A549 (cell line): Measurements from ENCODE around the gene C15orf62. TPM values are rescaled to one million over a fixed set of nuclear protein-coding genes. Genes with fewer than 3 reads are reported as not detected.

Source experiments
- ATAC-seq, 2 experiments: fragments of 200-7000 bp in 1 of 2; fragments of >200 bp in 1 of 2; cut with Nextera tagmentation in 1 of 2; cut with Tn5 transposase in 1 of 2; 3 replicates each; pipeline versions ENCODE4 v1.8.0 to v1.9.1; 2018 to 2020; ENCODE audit warnings: mild to moderate bottlenecking in 1 of 2, moderate library complexity in 1 of 2
- CTCF ChIA-PET: fragments of 300-600 bp; sonication (Branson Sonifier 250); formaldehyde crosslinking; extraction: SDS; loops from one replicate; lab custom pipeline; 2021; ENCODE audit warnings: antibody characterized with exemption, inconsistent platforms; lab: Yijun Ruan, JAX
- POLR2A ChIA-PET: fragments of 350-600 bp; formaldehyde crosslinking; extraction: SDS; loops from one replicate; lab custom pipeline; 2021; ENCODE audit warnings: antibody characterized with exemption, inconsistent platforms; lab: Yijun Ruan, JAX
- DNase-seq, 2 experiments: peaks; one replicate each; pipeline versions ENCODE4 v3.0.0 to v3.0.0-alpha.2; 2011 to 2016; ENCODE audit warnings: low read depth in 1 of 2, low spot score in 1 of 2
- FAIRE-seq: peaks from 2 replicates; lab custom pipeline; 2011; peaks lifted over from hg19 to GRCh38; lab: Jason Lieb, UNC
- H3K27ac ChIP-seq, 2 experiments: fragments of >200 bp; sonication (Bioruptor Twin); formaldehyde crosslinking; 3 replicates each; pipeline ENCODE4 v1.5.1; 2016 to 2017
- H3K4me1 ChIP-seq: fragments of >200 bp; sonication (Bioruptor Twin); formaldehyde crosslinking; 3 replicates; pipeline ENCODE4 v1.6.1; 2016
- H3K4me2 ChIP-seq: fragments of >200 bp; sonication (Bioruptor Twin); formaldehyde crosslinking; 3 replicates; pipeline ENCODE4 v1.6.1; 2016
- H3K4me3 ChIP-seq: fragments of >200 bp; sonication (Bioruptor Twin); formaldehyde crosslinking; 3 replicates; pipeline ENCODE4 v1.5.1; 2016
- H3K9me3 ChIP-seq: fragments of >200 bp; sonication (Bioruptor Twin); formaldehyde crosslinking; 3 replicates; pipeline ENCODE4 v1.6.1; 2016
- BHLHE40 ChIP-seq: IDR thresholded peaks from 2 replicates; pipeline ENCODE4 v1.6.1; 2012; ENCODE audit warnings: low read depth, low read length, inconsistent platforms
- CEBPB ChIP-seq, 2 experiments: fragments of >200 bp in 1 of 2; sonication (Bioruptor Twin) in 1 of 2; formaldehyde crosslinking in 1 of 2; IDR thresholded peaks; 2 replicates each; pipeline ENCODE4 v1.6.1; 2012 to 2016
- CHD4 ChIP-seq: fragments of 200-600 bp; sonication (generic); IDR thresholded peaks from 2 replicates; pipeline ENCODE4 v1.6.1; 2016; ENCODE audit warnings: antibody characterized with exemption, mild to moderate bottlenecking, borderline replicate concordance
- EHMT2 ChIP-seq: fragments of 200-600 bp; sonication (generic); IDR thresholded peaks from 2 replicates; pipeline ENCODE4 v1.6.1; 2016; ENCODE audit warnings: antibody characterized with exemption, low read depth, mild to moderate bottlenecking, moderate library complexity
- FOSL2 ChIP-seq, 2 experiments: fragments of 450-650 bp in 1 of 2; fragments of >200 bp in 1 of 2; sonication (Bioruptor Twin) in 1 of 2; formaldehyde crosslinking; IDR thresholded peaks; 2 replicates each; pipeline versions ENCODE4 v1.5.0 to v1.6.1; 2016 to 2020; ENCODE audit warnings: mild to moderate bottlenecking in 1 of 2, moderate library complexity in 1 of 2
- FOXS1 ChIP-seq: fragments of 250-450 bp; sonication (Bioruptor Pico); IDR thresholded peaks from 2 replicates; pipeline ENCODE4 v1.5.0; 2020; ENCODE audit warnings: mild to moderate bottlenecking, moderate library complexity
- HDAC2 ChIP-seq: fragments of 200-600 bp; sonication (generic); IDR thresholded peaks from 2 replicates; pipeline ENCODE4 v1.6.1; 2016
- HMGXB4 ChIP-seq: fragments of 250-450 bp; sonication (Bioruptor Pico); IDR thresholded peaks from 2 replicates; pipeline ENCODE4 v1.5.0; 2021; ENCODE audit warnings: mild to moderate bottlenecking, moderate library complexity, borderline replicate concordance
- HOXB13 ChIP-seq: fragments of 250-450 bp; sonication (Bioruptor Pico); IDR thresholded peaks from 2 replicates; pipeline ENCODE4 v1.5.0; 2020; ENCODE audit warnings: low read depth, mild to moderate bottlenecking, moderate library complexity
- HOXB5 ChIP-seq: fragments of 250-450 bp; sonication (Bioruptor Pico); IDR thresholded peaks from 2 replicates; pipeline ENCODE4 v1.5.0; 2020; ENCODE audit warnings: mild to moderate bottlenecking, moderate library complexity
- JUNB ChIP-seq: fragments of >200 bp; sonication (Bioruptor Twin); formaldehyde crosslinking; IDR thresholded peaks from 2 replicates; pipeline ENCODE4 v1.6.1; 2016
- MAFK ChIP-seq: fragments of 450-650 bp; IDR thresholded peaks from 2 replicates; pipeline ENCODE4 v1.6.1; 2014; ENCODE audit not compliant: partially characterized antibody
- MAX ChIP-seq: IDR thresholded peaks from 2 replicates; pipeline ENCODE4 v1.6.1; 2012
- MAZ ChIP-seq: fragments of 150-350 bp; IDR thresholded peaks from 2 replicates; pipeline ENCODE4 v1.6.1; 2014; ENCODE audit warnings: antibody characterized with exemption, low read depth, low read length, borderline replicate concordance
- NFE2L2 ChIP-seq: fragments of 150-350 bp; conservative IDR thresholded peaks from 2 replicates; pipeline ENCODE4 v1.6.1; 2014; ENCODE audit warnings: low read length
- NPAS2 ChIP-seq: fragments of 250-450 bp; sonication (Bioruptor Pico); IDR thresholded peaks from 2 replicates; pipeline ENCODE4 v1.8.0; 2022; ENCODE audit warnings: mild to moderate bottlenecking, moderate library complexity, borderline replicate concordance
- POLR2A ChIP-seq: IDR thresholded peaks from 2 replicates; pipeline ENCODE4 v1.6.1; 2012; ENCODE audit warnings: mild to moderate bottlenecking, low read length
- REST ChIP-seq: fragments of 200-600 bp; sonication (generic); IDR thresholded peaks from 2 replicates; pipeline ENCODE4 v1.6.1; 2016; ENCODE audit warnings: antibody characterized with exemption, mild to moderate bottlenecking, moderate library complexity
- SMC3 ChIP-seq: fragments of >200 bp; sonication (Bioruptor Twin); formaldehyde crosslinking; IDR thresholded peaks from 3 replicates; pipeline ENCODE4 v1.6.1; 2018; ENCODE audit warnings: inconsistent platforms
- ZFP36 ChIP-seq: fragments of 450-650 bp; IDR thresholded peaks from 2 replicates; pipeline ENCODE4 v1.6.1; 2014; ENCODE audit warnings: borderline replicate concordance; ENCODE audit not compliant: partially characterized antibody
- ZNF302 ChIP-seq: fragments of 250-450 bp; sonication (Bioruptor Pico); IDR thresholded peaks from 2 replicates; pipeline ENCODE4 v1.9.0; 2021; ENCODE audit warnings: inconsistent platforms, mild to moderate bottlenecking, moderate library complexity
- ZSCAN20 ChIP-seq: fragments of 250-450 bp; sonication (Bioruptor Pico); IDR thresholded peaks from 2 replicates; pipeline ENCODE4 v1.8.0; 2022; ENCODE audit warnings: mild to moderate bottlenecking, moderate library complexity
- WGBS: methylation state at CpG from one replicate; pipeline ENCODE4 v1.1.6; 2017; ENCODE audit errors: missing lambda C conversion rate; 5-methylcytosine and 5-hydroxymethylcytosine counted together
- polyA plus RNA-seq, 4 experiments: library from polyadenylated mRNA; depleted of rRNA in 3 of 4; stranded (reverse); fragments of >200 nt; fragmentation: RNase III in 1 of 4; extraction: RNeasy Plus Mini Kit Qiagen cat#74134 plus additional on column Dnase treatment in 1 of 4; gene quantifications; 2 replicates in 3 of 4; 3 replicates in 1 of 4; pipeline ENCODE4 v1.2.3, GENCODE V29; 2011 to 2017

The C15orf62 gene
- polyA plus RNA-seq, 2 of the 4 experiments (the other 2 are of a cell fraction): 0.10 to 0.13 TPM

DNA sequence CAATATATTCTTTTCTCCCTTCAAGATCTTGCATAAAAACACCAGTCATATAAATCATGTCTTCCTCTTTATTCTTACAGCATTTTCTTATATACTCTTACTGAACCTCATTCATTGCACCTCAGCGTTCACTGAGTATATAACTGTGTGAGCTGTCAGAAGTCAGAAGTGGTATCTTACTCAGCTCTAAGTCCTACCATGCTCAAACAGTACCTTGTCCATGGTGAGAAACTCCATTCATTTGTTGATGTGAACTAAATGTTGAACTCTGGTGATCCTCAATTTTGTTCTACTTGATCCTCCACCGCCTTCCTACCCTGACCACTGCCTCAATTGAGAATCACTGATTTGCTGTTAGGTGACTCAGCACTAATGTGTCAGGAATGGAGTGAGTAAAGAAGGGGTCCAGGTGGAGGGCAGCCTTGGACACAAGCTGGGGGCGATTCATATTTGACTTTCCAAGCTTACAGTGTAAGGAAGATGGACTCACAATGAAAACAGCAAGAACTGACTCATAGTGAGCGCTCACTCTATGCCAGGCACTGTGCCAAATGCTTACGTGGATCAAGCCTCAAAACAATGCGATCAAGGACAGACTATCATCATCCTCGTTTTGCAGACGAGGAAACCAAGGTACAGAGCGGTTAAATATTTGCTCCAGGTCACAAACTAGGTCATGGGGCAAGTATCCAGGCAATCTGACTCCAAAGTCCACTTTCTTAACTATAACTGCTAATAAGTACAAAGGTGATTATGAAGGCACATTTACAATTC is 23.6 kb downstream of the C15orf62 start (continued):
- TF ChIP-seq REST: no peak
- peak; percentile 83 for TF ChIP-seq NFE2L2
- no peak for TF ChIP-seq POLR2A
- no peak for TF ChIP-seq HDAC2
- TF ChIP-seq CEBPB (IDR thresholded peaks at IDR 0.05): no peak
- TF ChIP-seq EHMT2: no peak
- TF ChIP-seq ZSCAN20 (CRISPR knock-in tag): no peak
- no peak for TF ChIP-seq SMC3
- no peak for TF ChIP-seq HOXB13 (CRISPR knock-in tag)
- no peak for TF ChIP-seq HMGXB4 (CRISPR knock-in tag)
- TF ChIP-seq FOXS1 (CRISPR knock-in tag): no peak
- peak; percentile 45 for TF ChIP-seq JUNB
- no peak for TF ChIP-seq NPAS2 (CRISPR knock-in tag)
- peak; percentile 49 for TF ChIP-seq MAX
- TF ChIP-seq FOSL2 (IDR thresholded peaks at IDR 0.05): peak; percentile 49
- peak; percentile 76 for TF ChIP-seq FOSL2 (CRISPR knock-in tag; IDR thresholded peaks at IDR 0.05)

GRCh38 chr15:40796041-40796440 is 26.3 kb downstream of the C15orf62 start:
- POLR2A ChIA-PET: no interaction called here
- no peak for TF ChIP-seq HOXB5 (CRISPR knock-in tag)
- TF ChIP-seq REST: no peak
- no peak for TF ChIP-seq FOSL2 (IDR thresholded peaks at IDR 0.05)
- no peak for TF ChIP-seq FOSL2 (CRISPR knock-in tag; IDR thresholded peaks at IDR 0.05)
- no peak for TF ChIP-seq CHD4
- no peak for TF ChIP-seq BHLHE40
- TF ChIP-seq ZFP36: no peak
- no peak for TF ChIP-seq MAZ
- TF ChIP-seq MAFK: no peak
- TF ChIP-seq ZNF302 (CRISPR knock-in tag): no peak
- no peak for TF ChIP-seq HMGXB4 (CRISPR knock-in tag)

More at GRCh38 chr15:40796041-40796440, 26.3 kb downstream of the C15orf62 start:
- Histone ChIP-seq H3K4me2 (0 out of 3 replicates have a peak overlapping the region, but pooled peaks have one; percentile 13), H3K9me3 (no peaks in the 10 kb centered on the region), H3K4me3 (no peak overlapping the region), H3K27ac (peak overlapping the region in 1 of 2 experiments; percentile 85; a peak in 3 of 6 replicates), H3K4me1 (peaks cover 50% of the 10 kb centered on the region)
- 56% methylated on average over 2 of the region's 2 CpGs for WGBS
- FAIRE-seq (no peak), DNase-seq (peak in 1 of 2 experiments; percentile 18), ATAC-seq (no peak; a peak in 1 of 6 replicates)
- CTCF ChIA-PET: interaction anchor here (1.3 to 1.7 kb wide), 2 partner anchors 9 to 63 kb away, joined by 3 to 4 read pairs; no protein-coding TSS in a partner anchor
